Loucy (cell line): Measurements from ENCODE around the gene RRP1B.
"Not testable (repeated sequence)": the region's sequence is repeated elsewhere in the genome, so short reads cannot be mapped to it uniquely, and the experiment has no call there.

ENCODE experiments used
- H2AFZ ChIP-seq: fragments of 200-600 bp; sonication (generic); 2 replicates; pipeline ENCODE4 v1.6.0; 2016; ENCODE audit warnings: antibody characterized with exemption, mild to moderate bottlenecking, low read length, moderate library complexity
- H3F3A ChIP-seq: fragments of 200-600 bp; 2 replicates; pipeline ENCODE4 v1.6.0; 2016; ENCODE audit warnings: antibody characterized with exemption, low read depth, mild to moderate bottlenecking
- H3K27me3 ChIP-seq: fragments of 200-600 bp; sonication (generic); 2 replicates; pipeline ENCODE4 v1.6.1; 2014; ENCODE audit warnings: low read length, mild to moderate bottlenecking; ENCODE audit not compliant: insufficient read depth, poor library complexity, severe bottlenecking
- H3K36me3 ChIP-seq: fragments of 200-600 bp; sonication (generic); 2 replicates; pipeline ENCODE4 v1.6.1; 2016; ENCODE audit warnings: low read length; ENCODE audit not compliant: insufficient read depth
- H3K4me1 ChIP-seq: fragments of 200-600 bp; sonication (generic); 2 replicates; pipeline ENCODE4 v1.5.1; 2014; ENCODE audit warnings: low read length, mild to moderate bottlenecking; ENCODE audit not compliant: insufficient read depth, poor library complexity, severe bottlenecking
- H3K4me2 ChIP-seq: fragments of 200-600 bp; sonication (generic); 2 replicates; pipeline ENCODE4 v1.6.0; 2014; ENCODE audit warnings: antibody characterized with exemption, low read length, low read depth, mild to moderate bottlenecking; ENCODE audit not compliant: poor library complexity, severe bottlenecking
- H3K4me3 ChIP-seq: fragments of 200-600 bp; sonication (generic); 2 replicates; pipeline ENCODE4 v1.5.1; 2014; ENCODE audit warnings: low read length, mild to moderate bottlenecking, mixed read lengths; ENCODE audit not compliant: poor library complexity, severe bottlenecking
- H3K79me2 ChIP-seq: fragments of 200-600 bp; sonication (generic); 2 replicates; pipeline ENCODE4 v1.6.1; 2014; ENCODE audit warnings: low read length; ENCODE audit not compliant: insufficient read depth
- H3K9ac ChIP-seq: fragments of 200-600 bp; sonication (generic); 2 replicates; pipeline ENCODE4 v1.6.0; 2014; ENCODE audit warnings: mild to moderate bottlenecking, low read depth, low read length, moderate library complexity; ENCODE audit not compliant: poor library complexity, severe bottlenecking
- H3K9me2 ChIP-seq: fragments of 200-600 bp; sonication (generic); replicated peaks from 2 replicates; pipeline ENCODE4 v1.6.1; 2016; ENCODE audit warnings: low read depth, low read length, mixed read lengths
- H3K9me3 ChIP-seq: fragments of 200-600 bp; sonication (generic); 2 replicates; pipeline ENCODE4 v1.6.1; 2014; ENCODE audit warnings: mild to moderate bottlenecking, antibody characterized with exemption, low read length, low read depth; ENCODE audit not compliant: insufficient read depth
- H4K20me1 ChIP-seq: fragments of 200-600 bp; sonication (generic); 2 replicates; pipeline ENCODE4 v1.6.0; 2014; ENCODE audit warnings: antibody characterized with exemption, low read length, mild to moderate bottlenecking; ENCODE audit not compliant: insufficient read depth, poor library complexity, severe bottlenecking
- CTCF ChIP-seq: fragments of 200-600 bp; sonication (generic); conservative IDR thresholded peaks from 2 replicates; pipeline ENCODE4 v1.5.1; 2014; ENCODE audit warnings: mild to moderate bottlenecking, antibody characterized with exemption, low read length
- EZH2phosphoT487 ChIP-seq: fragments of 200-600 bp; IDR thresholded peaks from 2 replicates; pipeline ENCODE4 v1.6.1; 2018; ENCODE audit warnings: antibody characterized with exemption, mild to moderate bottlenecking, moderate library complexity, borderline replicate concordance

Gene RRP1B

GRCh38 chr21:43676391-43676790, 17.0 kb downstream of the RRP1B start:
- peaks cover 3% of the 10 kb centered on the region for H4K20me1 ChIP-seq
- H3K36me3 ChIP-seq, result peaks cover 77% of the 10 kb centered on the region; the same call in 1 of the 2 replicates
- H2AFZ ChIP-seq, result no peak overlapping the region

DNA sequence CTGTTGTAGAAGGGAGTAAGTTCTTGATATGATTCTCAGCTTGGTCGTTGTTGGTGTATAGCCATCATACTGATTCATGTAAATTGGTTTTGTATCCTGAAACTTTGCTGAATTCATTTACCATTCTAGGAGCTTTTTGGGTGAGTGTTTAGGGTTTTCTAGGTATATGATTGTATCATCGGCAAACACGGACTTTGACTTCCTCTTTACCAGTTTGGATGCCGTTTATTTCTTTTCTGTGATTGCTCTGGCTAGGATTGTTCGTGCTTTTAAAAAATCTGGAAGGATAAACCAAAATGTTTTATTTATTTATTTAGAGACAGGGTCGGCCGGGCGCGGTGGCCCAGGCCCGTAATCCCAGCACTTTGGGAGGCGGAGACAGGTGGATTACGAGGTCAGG, 20.6 kb downstream of the RRP1B start:
- Histone ChIP-seq H3K4me1 (no peaks in the 10 kb centered on the region), H4K20me1 (peaks cover 3% of the 10 kb centered on the region), H3K4me2 (no peak overlapping the region), H3F3A (no peaks in the 10 kb centered on the region), H3K9ac (no peak overlapping the region), H3K9me3 (no peaks in the 10 kb centered on the region), H3K4me3 (no peak overlapping the region), H3K79me2 (no peaks in the 10 kb centered on the region), H3K27me3 (no peaks in the 10 kb centered on the region), H3K9me2 (no peaks in the 10 kb centered on the region), H3K36me3 (peaks cover 74% of the 10 kb centered on the region; the same call in 1 of the 2 replicates), H2AFZ (no peak overlapping the region)
- TF ChIP-seq CTCF (no peak), EZH2phosphoT487 (no peak)

More at GRCh38 chr21:43676391-43676790, 17.0 kb downstream of the RRP1B start:
- Histone ChIP-seq H3K4me3 (no peak overlapping the region), H3K4me2 (no peak overlapping the region), H3K4me1 (no peaks in the 10 kb centered on the region), H3K9ac (no peak overlapping the region), H3K27me3 (no peaks in the 10 kb centered on the region), H3K9me3 (no peaks in the 10 kb centered on the region), H3K9me2 (no peaks in the 10 kb centered on the region), H3F3A (no peaks in the 10 kb centered on the region), H3K79me2 (no peaks in the 10 kb centered on the region)
- TF ChIP-seq CTCF (no peak), EZH2phosphoT487 (no peak)

DNA sequence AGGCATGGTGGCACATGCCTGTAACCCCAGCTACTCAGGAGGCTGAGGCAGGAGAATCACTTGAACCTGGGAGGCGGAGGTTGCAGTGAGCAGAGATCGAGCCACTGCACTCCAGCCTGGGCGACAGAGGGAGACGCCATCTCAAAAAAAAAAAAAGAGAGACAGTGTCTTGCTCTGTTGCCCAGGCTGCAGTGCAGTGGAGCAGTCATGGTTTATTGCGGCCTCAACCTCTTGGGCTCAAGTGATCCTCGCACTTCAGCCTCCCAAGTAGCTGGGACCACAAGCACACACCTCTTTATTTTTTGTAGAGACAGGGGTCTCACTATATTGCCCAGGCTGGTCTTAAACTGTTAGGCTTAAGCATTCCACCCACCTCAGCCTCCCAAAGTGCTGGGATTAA, 21.1 kb downstream of the RRP1B start:
- H2AFZ ChIP-seq, H3K9me2 ChIP-seq, H4K20me1 ChIP-seq, H3K4me3 ChIP-seq, H3K4me1 ChIP-seq, H3F3A ChIP-seq, H3K9me3 ChIP-seq, H3K4me2 ChIP-seq, H3K27me3 ChIP-seq, H3K9ac ChIP-seq, H3K79me2 ChIP-seq: not testable (repeated sequence)
- peaks cover 75% of the 10 kb centered on the region; the same call in 1 of the 2 replicates for H3K36me3 ChIP-seq

DNA sequence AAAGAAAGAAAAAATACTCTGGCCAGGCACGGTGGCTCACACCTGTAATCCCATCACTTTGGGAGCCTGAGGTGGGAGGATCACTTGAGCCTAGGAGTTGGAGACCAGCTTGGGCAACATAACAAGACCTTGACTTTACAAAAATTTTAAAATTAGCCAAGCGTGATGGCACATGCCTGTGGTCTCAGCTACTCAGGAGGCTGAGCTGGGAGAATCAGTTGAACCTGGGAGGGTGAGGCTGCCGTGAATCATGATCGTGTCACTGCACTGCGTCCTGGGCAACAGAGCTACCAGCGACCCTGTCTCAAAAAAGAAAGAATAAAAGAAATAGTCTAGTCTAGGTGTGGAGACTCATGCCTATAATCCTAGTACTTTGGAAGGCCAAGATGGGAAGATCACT, 22.3 kb downstream of the RRP1B start:
- Histone ChIP-seq H3K79me2 (no peaks in the 10 kb centered on the region), H3K4me3 (no peak overlapping the region), H3K36me3 (peaks cover 76% of the 10 kb centered on the region; the same call in 1 of the 2 replicates), H3K9me3 (no peaks in the 10 kb centered on the region), H3K9me2 (no peaks in the 10 kb centered on the region), H3K27me3 (no peaks in the 10 kb centered on the region), H3K9ac (no peak overlapping the region), H3K4me2 (no peak overlapping the region), H2AFZ (no peak overlapping the region), H4K20me1 (peaks cover 3% of the 10 kb centered on the region), H3K4me1 (no peaks in the 10 kb centered on the region), H3F3A (no peaks in the 10 kb centered on the region)
- TF ChIP-seq EZH2phosphoT487, result no peak
- no peak for TF ChIP-seq CTCF
